Urinary bladder (tissue), 4 donors: ENCODE measurements around the gene ALK. TPM values are rescaled to one million over a fixed set of nuclear protein-coding genes. Genes with fewer than 3 reads are reported as not detected.

Source experiments
- DNase-seq: peaks from one replicate; pipeline ENCODE4 v3.0.0-alpha.2; 2015; ENCODE audit errors: extremely low spot score
- H3K27ac ChIP-seq: one replicate; pipeline ENCODE4 v1.5.1; 2013; ENCODE audit warnings: low read depth, mild to moderate bottlenecking, moderate library complexity
- H3K36me3 ChIP-seq: one replicate; pipeline ENCODE4 v1.6.1; 2013; ENCODE audit warnings: mild to moderate bottlenecking, moderate library complexity; ENCODE audit not compliant: insufficient read depth
- H3K4me1 ChIP-seq: one replicate; pipeline ENCODE4 v1.6.1; 2013; ENCODE audit warnings: mild to moderate bottlenecking, moderate library complexity; ENCODE audit not compliant: insufficient read depth
- H3K4me3 ChIP-seq: one replicate; pipeline ENCODE4 v1.5.1; 2013; ENCODE audit warnings: low read depth, low read length
- WGBS: extraction: QIAGEN DNeasy Blood & Tissue Kit; methylation state at CpG from one replicate; pipeline ENCODE4 v1.1.7; 2013; 5-methylcytosine and 5-hydroxymethylcytosine counted together
- polyA plus RNA-seq: library from polyadenylated mRNA; stranded (reverse); fragments of 200-250 nt; gene quantifications from one replicate; pipeline ENCODE4 v1.2.3, GENCODE V29; 2013
- total RNA-seq: library from RNA; depleted of rRNA; stranded (reverse); fragments of >200 nt; gene quantifications from one replicate; pipeline ENCODE4 v1.2.3, GENCODE V29; 2014
- donor health status: healthy with polysubstance abuse.
- donor health status: healthy.

ALK gene
- total and polyA plus RNA-seq, 2 donors = 0.29 to 1.0 TPM

DNA sequence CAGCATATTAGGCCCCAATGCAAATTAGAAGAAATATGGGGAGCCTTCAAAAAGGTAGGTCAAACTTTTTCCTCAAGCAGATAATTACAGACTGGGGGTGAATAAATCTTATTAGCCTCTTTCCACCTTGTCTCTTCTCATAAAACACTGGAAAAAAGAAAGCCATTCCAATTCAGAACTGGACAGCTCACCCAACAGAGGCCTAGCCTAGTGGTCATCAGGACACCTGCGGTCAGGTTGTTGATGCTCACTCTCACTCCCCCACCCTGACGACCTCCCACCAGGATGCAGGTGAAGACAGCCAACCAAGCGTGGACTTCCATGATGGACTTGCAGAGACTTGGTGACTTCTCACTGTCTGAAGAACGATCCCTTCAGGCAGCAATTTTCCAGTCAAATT, 207.1 kb downstream of the ALK start:
- WGBS = 92% methylated on average over 4 of the region's 4 CpGs
- Histone ChIP-seq H3K4me3 (no peak overlapping the region), H3K27ac (no peak overlapping the region), H3K36me3 (no peaks in the 10 kb centered on the region), H3K4me1 (no peaks in the 10 kb centered on the region)
- DNase-seq = no peak

DNA sequence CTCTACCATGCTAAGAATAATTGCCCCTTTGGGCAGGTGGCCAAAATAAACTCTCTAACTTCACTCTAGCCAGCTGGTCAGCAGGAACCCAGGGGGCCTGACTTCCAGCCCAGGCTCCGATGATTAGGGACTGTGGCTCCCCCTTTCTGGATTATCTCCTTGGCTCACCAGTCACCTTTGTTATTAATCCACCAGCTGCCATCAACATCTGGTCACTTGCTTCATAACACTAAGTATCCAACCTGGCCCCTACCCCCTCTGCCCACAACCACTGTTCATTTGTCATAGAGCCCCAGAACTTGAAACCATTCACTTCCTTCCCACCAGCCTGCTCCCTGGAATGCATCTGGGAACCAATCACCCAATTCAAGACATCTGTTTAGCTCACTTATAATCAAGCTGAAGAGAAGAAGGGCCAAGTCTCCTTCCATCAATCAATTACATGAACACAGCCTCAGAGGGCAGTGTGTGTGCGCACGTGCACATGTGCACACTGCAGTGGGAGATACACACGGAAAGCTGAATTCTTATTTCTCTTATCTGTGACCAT, 215.1 kb downstream of the ALK start:
- no peak for DNase-seq
- H3K27ac ChIP-seq = no peak overlapping the region
- H3K4me3 ChIP-seq = no peak overlapping the region
- WGBS = 80% methylated on average over 4 of the region's 4 CpGs
- H3K36me3 ChIP-seq = no peaks in the 10 kb centered on the region
- no peaks in the 10 kb centered on the region for H3K4me1 ChIP-seq

DNA sequence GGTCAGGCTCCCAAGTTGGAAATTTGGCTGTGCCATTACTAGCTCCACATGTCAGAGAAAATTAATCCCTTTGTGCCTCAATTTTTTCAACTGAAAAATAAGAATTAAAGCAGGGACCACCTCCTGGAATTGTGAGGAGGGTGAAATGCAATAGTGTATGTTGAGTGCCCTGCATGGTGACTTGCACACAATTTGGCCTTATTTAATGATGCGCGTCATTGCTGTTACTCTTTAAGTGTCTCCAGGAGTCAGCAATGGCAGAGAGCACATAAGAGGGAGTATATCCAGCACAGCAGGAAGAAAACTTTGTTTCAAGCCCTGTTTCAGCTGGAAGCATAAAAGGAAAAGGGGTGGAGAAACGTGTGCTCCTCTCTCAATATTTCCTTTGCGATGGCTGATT, 215.8 kb downstream of the ALK start:
- no peak for DNase-seq
- H3K36me3 ChIP-seq = no peaks in the 10 kb centered on the region
- WGBS = 81% methylated on average over 4 of the region's 4 CpGs
- H3K27ac ChIP-seq = no peak overlapping the region
- H3K4me3 ChIP-seq = no peak overlapping the region
- H3K4me1 ChIP-seq = no peaks in the 10 kb centered on the region

DNA sequence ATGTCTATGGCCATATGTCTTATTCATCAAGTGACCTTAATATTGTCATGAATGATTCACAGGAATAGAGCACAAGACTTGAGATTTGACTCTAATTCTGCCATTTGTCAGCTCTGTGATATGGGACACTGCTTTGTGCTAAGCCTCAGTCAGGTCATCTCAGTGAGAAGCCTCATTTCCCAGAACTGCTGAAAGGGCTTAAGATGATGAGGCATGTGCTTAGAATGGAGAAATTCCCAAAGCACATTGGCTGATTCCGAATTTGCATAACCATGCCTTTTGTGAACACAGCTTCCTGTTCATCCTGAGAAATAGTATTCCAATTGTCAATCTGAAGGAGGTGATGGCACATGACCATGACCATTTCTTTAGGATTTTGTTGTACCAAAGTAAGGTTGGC, 218.1 kb downstream of the ALK start:
- no peak overlapping the region for H3K27ac ChIP-seq
- no peaks in the 10 kb centered on the region for H3K4me1 ChIP-seq
- 91% methylated on average over 1 of the region's 1 CpG for WGBS
- DNase-seq = no peak
- no peaks in the 10 kb centered on the region for H3K36me3 ChIP-seq
- H3K4me3 ChIP-seq = no peak overlapping the region

DNA sequence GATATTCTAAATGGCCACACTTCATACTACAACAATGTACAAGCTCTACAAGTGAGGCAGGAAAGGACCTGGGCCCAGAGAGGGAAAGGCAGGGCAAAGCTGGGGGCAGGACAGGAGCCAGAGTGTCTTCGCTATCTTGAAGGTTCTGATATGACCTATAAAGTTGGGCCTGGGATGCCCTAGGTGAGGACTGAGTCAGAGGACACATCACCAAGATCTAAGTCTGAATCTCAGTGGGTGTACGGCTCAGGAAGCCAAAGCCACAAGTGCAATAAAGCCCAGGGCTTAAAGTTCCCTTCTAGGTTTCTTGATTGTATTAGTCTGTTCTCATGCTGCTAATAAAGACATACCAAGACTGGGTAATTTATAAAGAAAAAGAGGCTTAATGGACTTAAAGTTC, 219.1 kb downstream of the ALK start:
- DNase-seq = no peak
- Histone ChIP-seq H3K4me3 (no peak overlapping the region), H3K36me3 (no peaks in the 10 kb centered on the region), H3K4me1 (no peaks in the 10 kb centered on the region), H3K27ac (no peak overlapping the region)
- WGBS = 79% methylated on average over 2 of the region's 2 CpGs

DNA sequence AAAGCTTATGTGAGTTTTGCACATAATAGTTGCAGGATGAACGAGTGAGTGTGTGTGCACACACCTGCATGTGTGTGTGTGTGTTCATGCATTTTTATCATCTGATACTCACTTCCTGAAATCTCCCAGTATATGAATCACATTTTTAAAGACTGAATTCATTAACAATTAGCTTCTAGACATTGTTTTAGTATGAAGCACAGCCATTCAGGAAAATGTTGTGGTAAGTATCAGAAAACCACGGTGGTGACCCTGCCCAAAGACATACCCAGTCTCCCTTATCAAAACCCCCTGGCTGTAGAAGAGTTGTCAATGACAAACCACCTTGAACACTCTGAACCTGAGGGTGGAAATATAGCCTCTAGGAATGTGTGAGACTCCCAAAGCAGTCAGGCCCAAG, 220.8 kb downstream of the ALK start:
- DNase-seq = no peak
- Histone ChIP-seq H3K27ac (no peak overlapping the region), H3K4me3 (no peak overlapping the region), H3K36me3 (no peaks in the 10 kb centered on the region), H3K4me1 (no peaks in the 10 kb centered on the region)
- 86% methylated on average over 2 of the region's 2 CpGs for WGBS

DNA sequence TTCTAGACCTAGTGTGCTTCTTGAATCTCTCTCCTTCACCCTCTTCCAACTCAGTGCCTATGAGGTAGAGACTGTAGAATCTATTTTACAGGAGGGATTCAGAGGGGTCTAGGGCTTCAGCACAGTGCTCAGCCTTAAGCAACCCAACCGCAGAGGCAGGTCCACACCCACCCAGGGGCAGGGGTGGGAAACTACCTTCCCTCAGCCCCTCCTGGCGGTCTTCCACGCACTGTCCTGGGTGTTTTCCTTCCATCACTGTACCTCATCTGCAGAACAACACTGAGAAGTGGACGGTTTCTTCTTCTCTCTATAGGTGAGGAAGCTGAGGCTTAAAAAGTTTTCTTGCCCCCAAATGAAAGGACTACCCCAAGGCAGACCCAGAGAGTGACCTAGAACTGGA, 222.3 kb downstream of the ALK start:
- Histone ChIP-seq H3K4me1 (no peaks in the 10 kb centered on the region), H3K36me3 (no peaks in the 10 kb centered on the region), H3K4me3 (no peak overlapping the region), H3K27ac (no peak overlapping the region)
- 85% methylated on average over 4 of the region's 4 CpGs for WGBS
- no peak for DNase-seq

DNA sequence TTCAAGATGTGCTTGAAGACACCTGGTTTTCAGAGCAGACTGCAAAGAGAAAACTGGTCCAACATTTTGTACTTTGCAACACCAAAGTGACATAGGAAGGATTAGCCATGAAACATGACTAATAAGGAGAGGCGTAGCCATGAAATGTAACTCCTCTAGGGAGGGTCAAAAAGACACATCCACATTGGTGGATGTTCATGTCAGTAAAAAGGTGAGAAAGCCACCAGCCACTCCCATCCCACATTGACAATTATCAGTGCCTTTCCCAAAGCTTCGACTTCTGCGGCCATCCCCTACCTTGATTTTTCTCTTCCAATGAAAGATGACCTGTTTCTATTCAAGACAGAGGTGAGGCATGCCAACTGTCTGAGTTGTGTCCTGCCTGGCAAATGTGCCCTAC, 223.2 kb downstream of the ALK start:
- WGBS = 93% methylated on average over 3 of the region's 3 CpGs
- Histone ChIP-seq H3K27ac (no peak overlapping the region), H3K36me3 (no peaks in the 10 kb centered on the region), H3K4me3 (no peak overlapping the region), H3K4me1 (no peaks in the 10 kb centered on the region)
- DNase-seq = no peak

DNA sequence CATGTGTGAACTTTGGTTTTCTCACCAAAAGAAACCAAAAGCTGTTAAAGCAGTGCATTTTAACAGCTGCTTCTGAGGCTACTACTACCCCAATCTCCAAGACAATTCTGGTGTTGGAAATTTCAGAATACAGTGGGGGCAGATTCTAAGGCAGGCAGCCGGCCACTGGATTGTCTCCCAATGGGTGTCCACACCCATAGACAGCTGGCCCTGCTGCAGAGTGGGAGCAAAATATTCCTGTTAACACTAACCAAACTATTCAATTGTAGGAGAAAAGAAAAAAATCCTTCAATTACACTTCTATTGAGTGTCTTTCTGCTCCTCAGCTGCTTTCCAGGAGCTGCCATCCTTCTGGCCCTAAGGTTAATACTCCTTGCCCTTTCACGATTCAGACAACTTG, 223.7 kb downstream of the ALK start:
- Histone ChIP-seq H3K4me3 (no peak overlapping the region), H3K27ac (no peak overlapping the region), H3K4me1 (no peaks in the 10 kb centered on the region), H3K36me3 (no peaks in the 10 kb centered on the region)
- WGBS = 64% methylated on average over 2 of the region's 2 CpGs
- DNase-seq = no peak

DNA sequence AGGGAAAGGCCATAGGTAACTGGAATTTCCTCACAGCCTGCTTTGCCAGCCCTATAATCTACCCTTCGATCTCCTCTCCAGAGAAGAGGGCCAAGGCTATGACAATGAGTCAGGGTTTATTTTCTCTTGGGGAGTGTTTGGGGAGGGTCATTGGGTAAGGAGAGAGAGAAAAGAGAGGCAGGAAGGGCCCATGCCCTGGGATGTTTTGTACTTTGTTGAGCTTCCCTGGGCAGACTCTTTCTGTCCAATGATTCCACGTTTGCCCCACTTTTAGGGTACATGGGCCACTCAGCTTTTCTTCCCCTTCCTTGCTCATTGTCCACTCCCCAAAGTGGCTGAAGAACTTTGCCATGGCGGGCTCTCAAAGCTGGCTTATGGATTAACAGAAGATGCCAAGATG, 224.2 kb downstream of the ALK start:
- no peak for DNase-seq
- H3K4me1 ChIP-seq = no peaks in the 10 kb centered on the region
- WGBS = 79% methylated on average over 3 of the region's 3 CpGs

DNA sequence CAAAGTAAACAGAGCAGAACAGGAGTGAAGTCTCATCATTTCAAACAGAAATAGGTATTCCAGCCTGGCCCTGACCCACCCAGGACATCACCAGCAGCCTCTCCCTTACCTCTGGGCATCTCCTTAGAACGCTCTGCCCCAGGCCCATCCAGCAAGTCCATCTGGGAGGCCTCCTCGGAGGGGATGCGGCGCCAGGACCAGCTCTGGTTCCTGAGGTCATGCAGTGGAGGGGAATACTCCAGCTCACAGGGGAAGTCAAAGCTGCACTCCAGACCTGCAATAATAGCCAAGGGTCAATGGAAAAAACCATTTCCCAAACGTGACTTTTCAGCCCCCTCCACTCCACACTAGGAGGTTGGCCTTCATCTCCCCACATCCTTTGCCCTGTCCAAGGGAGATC, 226.6 kb downstream of the ALK start:
- Histone ChIP-seq H3K4me3 (no peak overlapping the region), H3K4me1 (no peaks in the 10 kb centered on the region), H3K36me3 (no peaks in the 10 kb centered on the region), H3K27ac (no peak overlapping the region)
- no peak for DNase-seq
- WGBS = 90% methylated on average over 5 of the region's 5 CpGs

More for the DNA sequence above, 224.2 kb downstream of the ALK start:
- H3K36me3 ChIP-seq = no peaks in the 10 kb centered on the region
- H3K27ac ChIP-seq = no peak overlapping the region
- H3K4me3 ChIP-seq = no peak overlapping the region

DNA sequence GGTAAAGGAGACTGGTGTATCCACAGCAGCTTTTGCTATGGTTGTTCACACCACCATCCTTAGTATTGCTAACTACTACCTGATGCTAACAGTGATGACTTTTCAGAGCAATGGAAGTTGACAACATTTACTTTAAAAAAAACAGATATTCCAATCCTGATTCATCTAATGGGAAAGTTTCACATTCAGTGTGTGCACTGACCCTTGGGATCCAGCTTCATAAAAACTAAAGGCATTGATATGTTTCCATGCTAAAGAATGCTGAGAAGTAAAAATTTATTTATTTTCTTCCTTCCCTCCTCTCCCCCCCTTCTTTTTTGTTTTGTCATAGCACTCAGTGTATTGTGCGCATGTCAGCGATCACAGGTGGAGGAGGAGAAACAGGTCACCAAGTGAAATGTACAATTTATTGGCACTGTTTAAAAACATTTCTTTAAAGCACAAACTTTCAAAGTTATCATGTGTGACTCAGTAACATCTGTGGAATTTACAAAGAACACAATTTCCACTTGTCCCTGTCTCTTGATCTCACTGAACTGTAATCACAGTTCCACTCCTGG, 229.9 kb downstream of the ALK start:
- WGBS = 95% methylated on average over 2 of the region's 2 CpGs
- H3K36me3 ChIP-seq = no peaks in the 10 kb centered on the region

DNA sequence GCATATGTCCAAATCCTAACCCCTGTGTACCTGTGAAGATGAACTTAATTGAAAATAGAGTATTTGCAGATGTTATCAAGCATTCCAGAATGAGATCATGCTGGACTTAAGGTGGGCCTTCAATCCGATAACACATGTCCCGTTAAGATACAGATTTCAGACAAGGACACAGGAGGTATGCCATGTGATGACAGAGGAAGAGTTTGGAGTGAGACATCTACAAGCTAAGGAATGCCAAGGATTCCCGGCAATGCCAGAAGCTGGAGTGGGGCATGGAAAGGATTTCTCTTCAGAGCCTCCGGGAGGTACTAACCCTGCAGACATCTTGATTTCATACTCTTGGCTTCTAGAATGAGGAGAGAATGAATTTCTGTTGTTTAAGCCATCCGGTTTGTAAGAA, 231.7 kb downstream of the ALK start:
- no peak overlapping the region for H3K27ac ChIP-seq
- no peaks in the 10 kb centered on the region for H3K4me1 ChIP-seq
- no peak overlapping the region for H3K4me3 ChIP-seq
- 90% methylated on average over 5 of the region's 5 CpGs for WGBS
- no peaks in the 10 kb centered on the region for H3K36me3 ChIP-seq
- no peak for DNase-seq

More for the DNA sequence above, 229.9 kb downstream of the ALK start:
- DNase-seq = no peak
- Histone ChIP-seq H3K4me3 (no peak overlapping the region), H3K27ac (no peak overlapping the region), H3K4me1 (no peaks in the 10 kb centered on the region)

DNA sequence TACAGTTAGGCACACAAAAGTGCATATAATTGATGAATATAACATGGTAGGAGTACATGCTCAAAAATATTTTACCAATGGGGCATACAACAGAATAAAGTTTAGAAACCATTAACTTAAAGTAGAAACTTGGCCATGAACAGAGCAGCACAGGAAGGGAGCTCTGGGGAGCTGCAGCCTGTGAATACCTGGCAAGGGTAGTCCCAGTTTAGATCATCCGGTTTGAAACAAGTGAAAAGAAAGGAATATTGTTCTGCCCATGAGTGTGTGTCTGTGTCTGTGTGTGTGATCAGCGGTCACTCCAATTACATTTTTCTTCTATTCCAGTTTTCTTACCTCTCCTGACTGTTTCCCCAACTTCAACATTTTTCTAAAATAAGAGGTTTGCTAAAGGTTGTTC, 233.0 kb downstream of the ALK start:
- Histone ChIP-seq H3K27ac (no peak overlapping the region), H3K36me3 (no peaks in the 10 kb centered on the region), H3K4me1 (no peaks in the 10 kb centered on the region), H3K4me3 (no peak overlapping the region)
- WGBS = 80% methylated on average over 2 of the region's 2 CpGs
- DNase-seq = no peak

DNA sequence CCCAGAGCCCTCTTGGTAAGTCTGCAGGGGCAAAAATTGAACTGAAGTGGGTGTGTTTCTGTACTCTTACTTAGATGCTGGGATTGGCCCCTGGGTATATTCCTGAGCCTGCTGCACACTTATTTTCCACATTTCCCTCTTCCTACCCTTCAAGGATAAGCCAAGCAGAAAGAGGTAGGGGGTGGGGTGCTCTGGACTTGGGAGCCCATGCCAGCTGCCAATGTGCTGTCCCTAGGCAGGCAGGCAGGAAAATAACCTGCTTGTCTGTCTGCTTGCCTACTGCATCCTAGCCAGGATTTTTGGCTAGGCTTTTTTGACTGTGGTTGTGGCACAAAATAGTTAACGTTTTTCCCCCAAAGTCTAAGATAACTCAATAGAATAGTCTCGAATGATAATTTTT, 234.3 kb downstream of the ALK start:
- no peak for DNase-seq
- 84% methylated on average over 2 of the region's 2 CpGs for WGBS
- Histone ChIP-seq H3K27ac (no peak overlapping the region), H3K36me3 (no peaks in the 10 kb centered on the region), H3K4me1 (no peaks in the 10 kb centered on the region), H3K4me3 (no peak overlapping the region)
